Mesendoderm (in vitro differentiated cells): ENCODE measurements around the gene BAG3.

Source experiments
- DNase-seq: peaks from one replicate; pipeline ENCODE4 v3.0.0; 2013
- H2AK5ac ChIP-seq: 2 replicates; pipeline ENCODE4 v1.6.1; 2013; ENCODE audit warnings: low read length, inconsistent platforms
- H2BK120ac ChIP-seq: 2 replicates; pipeline ENCODE4 v1.6.1; 2013; ENCODE audit warnings: low read depth, mild to moderate bottlenecking, low read length, moderate library complexity, mixed read lengths
- H2BK15ac ChIP-seq: replicated peaks from 2 replicates; pipeline ENCODE4 v1.6.1; 2013; ENCODE audit warnings: low read depth, mild to moderate bottlenecking, moderate library complexity
- H2BK5ac ChIP-seq: 2 replicates; pipeline ENCODE4 v1.6.1; 2013; ENCODE audit warnings: low read length, inconsistent platforms
- H3K18ac ChIP-seq: 2 replicates; pipeline ENCODE4 v1.6.1; 2013; ENCODE audit warnings: mild to moderate bottlenecking, low read length, mixed read lengths
- H3K23ac ChIP-seq: one replicate; pipeline ENCODE4 v1.6.1; 2013; ENCODE audit warnings: low read length
- H3K27ac ChIP-seq: 2 replicates; pipeline ENCODE4 v1.5.1; 2013; ENCODE audit warnings: low read depth, mild to moderate bottlenecking, inconsistent platforms, low read length, moderate library complexity
- H3K27me3 ChIP-seq: 2 replicates; pipeline ENCODE4 v1.6.1; 2013; ENCODE audit warnings: low read length, control low read depth, mild to moderate bottlenecking, inconsistent platforms; ENCODE audit not compliant: insufficient read depth, poor library complexity
- H3K36me3 ChIP-seq: 2 replicates; pipeline ENCODE4 v1.6.1; 2013; ENCODE audit warnings: low read length, inconsistent platforms; ENCODE audit not compliant: control insufficient read depth, insufficient read depth
- H3K4ac ChIP-seq: one replicate; pipeline ENCODE4 v1.6.1; 2013; ENCODE audit warnings: low read depth, mild to moderate bottlenecking, low read length, moderate library complexity
- H3K4me1 ChIP-seq: 2 replicates; pipeline ENCODE4 v1.6.1; 2013; ENCODE audit warnings: low read depth, low read length, inconsistent platforms; ENCODE audit not compliant: control insufficient read depth
- H3K4me2 ChIP-seq: 2 replicates; pipeline ENCODE4 v1.6.1; 2013; ENCODE audit warnings: low read length
- H3K4me3 ChIP-seq: 2 replicates; pipeline ENCODE4 v1.5.1; 2013; ENCODE audit warnings: mild to moderate bottlenecking, low read length
- H3K56ac ChIP-seq: one replicate; pipeline ENCODE4 v1.6.1; 2013; ENCODE audit warnings: low read length
- H3K79me1 ChIP-seq: 2 replicates; pipeline ENCODE4 v1.6.1; 2013; ENCODE audit warnings: low read length, inconsistent platforms
- H3K79me2 ChIP-seq: 2 replicates; pipeline ENCODE4 v1.6.1; 2013; ENCODE audit warnings: mild to moderate bottlenecking, low read length; ENCODE audit not compliant: control insufficient read depth, insufficient read depth
- H3K9ac ChIP-seq: 2 replicates; pipeline ENCODE4 v1.6.1; 2013; ENCODE audit warnings: low read length, inconsistent platforms
- H4K5ac ChIP-seq: one replicate; pipeline ENCODE4 v1.6.1; 2013; ENCODE audit warnings: low read length
- H4K8ac ChIP-seq: one replicate; pipeline ENCODE4 v1.6.1; 2013; ENCODE audit warnings: low read depth, mild to moderate bottlenecking, control low read depth, low read length, moderate library complexity
- WGBS: extraction: QIAGEN DNeasy Blood & Tissue Kit; methylation state at CpG from one replicate; pipeline ENCODE4 v1.1.7; 2013; ENCODE audit warnings: low lambda C conversion rate, missing lambda C conversion rate; ENCODE audit not compliant: insufficient coverage; ENCODE audit errors: extremely low coverage; 5-methylcytosine and 5-hydroxymethylcytosine counted together

The BAG3 gene

DNA sequence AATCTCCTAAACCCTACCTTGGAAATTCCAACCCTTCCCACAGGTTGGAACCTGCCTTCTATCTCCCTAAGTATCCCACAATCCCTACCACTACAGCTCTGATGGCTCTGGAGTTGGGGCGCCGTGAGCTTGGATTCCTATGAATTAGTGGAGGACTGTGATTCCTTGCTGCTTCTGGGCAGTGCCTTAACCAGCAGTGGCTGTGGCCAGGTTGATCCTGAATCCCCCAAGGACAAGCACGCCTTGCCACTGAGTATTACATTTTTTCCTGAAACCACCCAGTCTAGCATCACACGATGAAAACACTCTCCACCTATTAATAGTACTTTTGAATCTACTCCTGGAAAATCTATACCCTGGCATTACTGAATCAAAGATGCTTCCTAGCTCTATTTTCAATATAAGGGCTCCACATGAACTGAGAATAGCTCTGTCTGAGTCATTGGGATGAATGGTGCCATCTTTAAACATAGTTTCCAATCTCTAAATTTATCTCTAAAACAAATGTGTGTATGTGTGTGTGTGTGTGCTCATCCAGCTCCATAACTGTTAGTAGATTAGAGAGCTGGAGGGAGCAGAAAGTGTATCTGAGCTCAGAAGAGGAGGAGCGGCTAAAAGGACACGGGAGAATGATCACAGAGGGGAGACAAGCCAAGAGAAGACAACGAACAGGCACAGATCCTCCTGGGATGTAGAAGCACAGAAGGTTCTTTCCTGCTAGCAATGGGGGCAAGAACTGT, 62.7 kb downstream of the BAG3 start:
- H3K23ac ChIP-seq = no peak overlapping the region
- no peak overlapping the region for H4K5ac ChIP-seq
- H2BK5ac ChIP-seq = no peak overlapping the region
- no peak overlapping the region for H2AK5ac ChIP-seq
- no peak overlapping the region for H3K4me3 ChIP-seq
- H3K18ac ChIP-seq = no peak overlapping the region
- H3K27me3 ChIP-seq = no peaks in the 10 kb centered on the region
- H3K27ac ChIP-seq = no peak overlapping the region
- no peaks in the 10 kb centered on the region for H3K4me1 ChIP-seq
- H3K9ac ChIP-seq = no peak overlapping the region
- no peak for DNase-seq
- H3K79me1 ChIP-seq = no peaks in the 10 kb centered on the region
- no peak overlapping the region for H3K4me2 ChIP-seq
- H3K4ac ChIP-seq = no peak overlapping the region
- no peak overlapping the region for H3K56ac ChIP-seq
- H4K8ac ChIP-seq = no peak overlapping the region
- no CpG with 5 or more reads among the region's 7 CpGs for WGBS
- no peak overlapping the region for H2BK15ac ChIP-seq
- no peak overlapping the region for H2BK120ac ChIP-seq
- H3K36me3 ChIP-seq = no peaks in the 10 kb centered on the region
- H3K79me2 ChIP-seq = no peaks in the 10 kb centered on the region

DNA sequence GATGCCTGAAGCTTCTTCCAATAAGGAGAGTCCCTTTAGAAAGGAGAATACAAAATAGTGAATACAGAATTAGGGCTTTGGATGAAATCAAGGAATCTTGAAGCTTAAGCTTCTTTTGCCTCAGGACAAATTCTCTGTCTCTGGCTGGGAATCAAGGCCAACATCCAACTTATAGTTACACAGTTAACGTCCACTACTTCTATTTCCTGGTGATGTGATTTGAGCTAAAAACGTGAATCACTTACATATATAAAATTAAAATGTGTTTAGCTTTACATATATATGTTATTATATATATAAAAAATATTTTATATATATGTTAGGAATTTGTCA, 63.3 kb downstream of the BAG3 start:
- Histone ChIP-seq H3K79me1 (no peaks in the 10 kb centered on the region), H3K36me3 (no peaks in the 10 kb centered on the region), H3K23ac (no peak overlapping the region), H3K56ac (no peak overlapping the region), H3K4me3 (no peak overlapping the region), H3K4ac (no peak overlapping the region), H3K27ac (no peak overlapping the region), H3K79me2 (no peaks in the 10 kb centered on the region), H2AK5ac (no peak overlapping the region), H2BK15ac (no peak overlapping the region), H3K4me2 (no peak overlapping the region), H3K9ac (no peak overlapping the region), H3K18ac (no peak overlapping the region), H2BK120ac (no peak overlapping the region), H4K8ac (no peak overlapping the region), H2BK5ac (no peak overlapping the region), H3K4me1 (no peaks in the 10 kb centered on the region), H3K27me3 (no peaks in the 10 kb centered on the region), H4K5ac (no peak overlapping the region)
- DNase-seq = no peak
- WGBS = no CpG with 5 or more reads among the region's 2 CpGs

DNA sequence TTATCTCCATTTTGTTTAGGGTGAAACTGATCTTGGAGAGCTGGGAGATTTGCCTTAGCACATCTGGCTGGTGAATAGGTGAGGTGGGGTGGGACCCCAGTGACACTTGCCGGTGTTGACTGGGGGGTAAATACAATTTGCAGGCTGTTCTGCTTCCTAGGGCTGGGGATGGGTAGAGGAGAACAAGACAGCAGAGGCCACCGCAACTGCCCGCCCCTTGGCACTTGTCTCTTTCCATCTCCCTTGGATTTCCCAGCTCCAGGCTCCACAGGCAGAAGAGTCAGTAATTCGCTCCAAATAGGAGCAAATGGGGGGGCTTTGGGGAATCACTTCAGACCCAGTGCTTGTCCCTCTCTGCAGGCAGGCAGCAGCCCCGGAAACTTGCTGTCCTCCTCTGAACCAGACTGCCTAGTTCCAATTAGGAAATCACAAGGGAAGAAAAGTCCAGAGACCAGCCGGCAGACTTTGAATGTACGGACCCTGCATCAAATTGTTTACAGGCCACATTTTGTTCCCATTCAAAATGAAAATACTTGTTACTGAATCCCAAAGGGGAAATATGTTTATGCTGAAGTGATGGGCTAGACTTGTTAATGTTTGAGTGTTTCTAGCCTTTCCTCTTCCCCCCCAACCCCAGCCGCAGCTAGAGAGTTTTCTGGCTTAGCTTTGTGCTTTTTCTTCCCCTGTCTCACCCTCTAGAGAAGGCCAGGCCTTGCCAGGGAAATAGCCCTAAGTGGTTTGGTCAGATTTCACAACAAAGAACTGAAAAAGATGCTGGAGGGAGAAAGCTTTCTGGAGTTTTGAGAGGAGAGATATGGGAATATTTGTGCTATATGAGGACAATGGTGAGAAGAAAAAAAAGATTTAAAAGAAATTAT, 64.7 kb downstream of the BAG3 start:
- Histone ChIP-seq H3K27me3 (no peaks in the 10 kb centered on the region), H3K4me2 (no peak overlapping the region), H4K5ac (no peak overlapping the region), H4K8ac (no peak overlapping the region), H3K56ac (no peak overlapping the region), H3K18ac (no peak overlapping the region), H3K27ac (no peak overlapping the region), H3K9ac (no peak overlapping the region), H2BK5ac (no peak overlapping the region), H3K79me1 (no peaks in the 10 kb centered on the region), H3K4me1 (no peaks in the 10 kb centered on the region), H3K23ac (no peak overlapping the region), H3K79me2 (no peaks in the 10 kb centered on the region), H3K4me3 (no peak overlapping the region), H3K36me3 (no peaks in the 10 kb centered on the region), H2BK15ac (no peak overlapping the region), H2AK5ac (no peak overlapping the region), H2BK120ac (no peak overlapping the region), H3K4ac (no peak overlapping the region)
- WGBS = no CpG with 5 or more reads among the region's 8 CpGs
- DNase-seq = no peak

DNA sequence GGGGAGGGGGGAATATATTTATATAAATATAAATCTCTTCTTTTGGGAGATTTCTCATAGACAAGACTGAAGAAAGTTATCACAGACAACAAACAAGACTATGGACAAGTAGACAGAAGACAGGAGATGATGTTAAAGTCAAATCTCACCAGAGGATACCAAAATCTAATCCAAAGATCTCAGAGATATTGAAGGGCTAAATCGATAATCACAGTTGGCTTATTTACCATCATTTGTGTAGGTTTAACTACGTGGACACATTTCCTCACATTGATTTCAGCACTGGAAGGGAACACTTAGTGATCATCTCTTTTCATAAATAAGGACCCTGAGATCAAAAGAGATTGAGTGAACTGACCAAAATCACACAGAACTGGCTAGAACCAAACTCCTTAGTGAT, 72.0 kb downstream of the BAG3 start:
- Histone ChIP-seq H3K56ac (no peak overlapping the region), H3K4ac (no peak overlapping the region), H2BK120ac (no peak overlapping the region), H2BK5ac (no peak overlapping the region), H2AK5ac (no peak overlapping the region), H4K8ac (no peak overlapping the region), H2BK15ac (no peak overlapping the region), H3K27me3 (no peaks in the 10 kb centered on the region), H3K79me1 (no peaks in the 10 kb centered on the region), H3K79me2 (peaks cover 7% of the 10 kb centered on the region), H3K4me3 (no peak overlapping the region), H3K36me3 (no peaks in the 10 kb centered on the region), H3K23ac (no peak overlapping the region), H3K4me1 (peaks cover 7% of the 10 kb centered on the region), H3K4me2 (no peak overlapping the region), H3K9ac (no peak overlapping the region), H4K5ac (no peak overlapping the region), H3K27ac (no peak overlapping the region), H3K18ac (no peak overlapping the region)
- WGBS = no CpG with 5 or more reads among the region's 2 CpGs
- no peak for DNase-seq

- Histone ChIP-seq H3K27me3 (no peaks in the 10 kb centered on the region), H3K4ac (no peak overlapping the region), H3K56ac (no peak overlapping the region), H3K4me3 (no peak overlapping the region), H2BK120ac (no peak overlapping the region), H3K23ac (no peak overlapping the region), H2BK5ac (no peak overlapping the region), H4K5ac (no peak overlapping the region), H3K79me1 (no peaks in the 10 kb centered on the region), H2BK15ac (no peak overlapping the region), H3K4me1 (peaks cover 7% of the 10 kb centered on the region), H2AK5ac (no peak overlapping the region), H3K4me2 (no peak overlapping the region), H3K79me2 (peaks cover 7% of the 10 kb centered on the region), H3K18ac (no peak overlapping the region), H3K9ac (no peak overlapping the region), H4K8ac (no peak overlapping the region), H3K27ac (no peak overlapping the region), H3K36me3 (no peaks in the 10 kb centered on the region)
- no CpG with 5 or more reads among the region's 3 CpGs for WGBS
- no peak for DNase-seq
Measured at GRCh38 chr10:119723624-119724023, 72.4 kb downstream of the BAG3 start.
